T-helper 1 cell treated with Interleukin-12 subunit alpha and Interleukin-12 subunit beta and Interleukin-4 antibody, amounts not matched to agents 30 μg/mL and 1 μg/mL, for 36 hours (primary cell): Measurements from ENCODE around the gene ATP8A1.
"Not testable (repeated sequence)": the region's sequence is repeated elsewhere in the genome, so short reads cannot be mapped to it uniquely, and the experiment has no call there.

Experiments
- H3K27ac Mint-ChIP-seq: one replicate; pipeline ENCODE4 v1.8.0; 2021; ENCODE audit warnings: mild to moderate bottlenecking, mixed read lengths
- H3K27me3 Mint-ChIP-seq: one replicate; pipeline ENCODE4 v1.8.0; 2021; ENCODE audit warnings: low read depth, mixed read lengths
- H3K36me3 Mint-ChIP-seq: one replicate; pipeline ENCODE4 v1.8.0; 2021; ENCODE audit warnings: low read depth, mixed read lengths
- H3K4me1 Mint-ChIP-seq: one replicate; pipeline ENCODE4 v1.8.0; 2021; ENCODE audit warnings: low read depth, mixed read lengths
- H3K4me3 Mint-ChIP-seq: one replicate; pipeline ENCODE4 v1.8.0; 2021; ENCODE audit warnings: mild to moderate bottlenecking, moderate library complexity, mixed read lengths
- H3K9me3 Mint-ChIP-seq: one replicate; pipeline ENCODE4 v1.8.0; 2021; ENCODE audit warnings: mixed read lengths

The ATP8A1 gene

GRCh38 chr4:42655921-42656678 is 805 bp downstream of the ATP8A1 start:
- H3K4me1 Mint-ChIP-seq, result peaks cover 39% of the 10 kb centered on the region
- H3K27ac Mint-ChIP-seq, result peak overlapping the region; percentile 92
- H3K9me3 Mint-ChIP-seq, result peaks cover 15% of the 10 kb centered on the region
- H3K27me3 Mint-ChIP-seq, result peaks cover 7% of the 10 kb centered on the region
- H3K4me3 Mint-ChIP-seq, result peak overlapping the region; percentile 95
- H3K36me3 Mint-ChIP-seq, result peaks cover 23% of the 10 kb centered on the region

- H3K36me3 Mint-ChIP-seq, result peaks cover 25% of the 10 kb centered on the region
- H3K4me1 Mint-ChIP-seq, result peaks cover 39% of the 10 kb centered on the region
- peak overlapping the region; percentile 92 for H3K27ac Mint-ChIP-seq
- peaks cover 15% of the 10 kb centered on the region for H3K9me3 Mint-ChIP-seq
- peaks cover 7% of the 10 kb centered on the region for H3K27me3 Mint-ChIP-seq
- peak overlapping the region; percentile 95 for H3K4me3 Mint-ChIP-seq
Measured at GRCh38 chr4:42655269-42655637, 1.7 kb downstream of the ATP8A1 start.

GRCh38 chr4:42654631-42655268 is 2.2 kb downstream of the ATP8A1 start:
- H3K27me3 Mint-ChIP-seq, result peaks cover 7% of the 10 kb centered on the region
- H3K4me3 Mint-ChIP-seq, result peak overlapping the region; percentile 95
- peaks cover 39% of the 10 kb centered on the region for H3K4me1 Mint-ChIP-seq
- peaks cover 15% of the 10 kb centered on the region for H3K9me3 Mint-ChIP-seq
- peaks cover 25% of the 10 kb centered on the region for H3K36me3 Mint-ChIP-seq
- peak overlapping the region; percentile 92 for H3K27ac Mint-ChIP-seq

GRCh38 chr4:42653626-42654560 is 3.0 kb downstream of the ATP8A1 start:
- Mint-ChIP-seq H3K36me3 (peaks cover 25% of the 10 kb centered on the region), H3K27ac (peak overlapping the region; percentile 8), H3K4me1 (peaks cover 39% of the 10 kb centered on the region), H3K4me3 (peak overlapping the region; percentile 95), H3K27me3 (no peaks in the 10 kb centered on the region), H3K9me3 (peaks cover 15% of the 10 kb centered on the region)

GRCh38 chr4:42652529-42653231 is 4.2 kb downstream of the ATP8A1 start:
- H3K36me3 Mint-ChIP-seq, result peaks cover 25% of the 10 kb centered on the region
- not testable (repeated sequence) for H3K4me3 Mint-ChIP-seq, H3K27me3 Mint-ChIP-seq
- H3K27ac Mint-ChIP-seq, result peak overlapping the region; percentile 17
- peaks cover 15% of the 10 kb centered on the region for H3K9me3 Mint-ChIP-seq
- peaks cover 33% of the 10 kb centered on the region for H3K4me1 Mint-ChIP-seq

GRCh38 chr4:42649870-42650269 is 7.0 kb downstream of the ATP8A1 start:
- no peak overlapping the region for H3K4me3 Mint-ChIP-seq
- H3K27ac Mint-ChIP-seq, result no peak overlapping the region
- H3K4me1 Mint-ChIP-seq, result peaks cover 19% of the 10 kb centered on the region

GRCh38 chr4:42646999-42647541 is 9.8 kb downstream of the ATP8A1 start:
- H3K4me1 Mint-ChIP-seq, result peaks cover 12% of the 10 kb centered on the region
- no peaks in the 10 kb centered on the region for H3K27me3 Mint-ChIP-seq
- peaks cover 7% of the 10 kb centered on the region for H3K36me3 Mint-ChIP-seq
- peaks cover 2% of the 10 kb centered on the region for H3K9me3 Mint-ChIP-seq
- H3K27ac Mint-ChIP-seq, result no peak overlapping the region
- no peak overlapping the region for H3K4me3 Mint-ChIP-seq

More at GRCh38 chr4:42649870-42650269, 7.0 kb downstream of the ATP8A1 start:
- Mint-ChIP-seq H3K36me3 (peaks cover 25% of the 10 kb centered on the region), H3K27me3 (no peaks in the 10 kb centered on the region), H3K9me3 (peaks cover 15% of the 10 kb centered on the region)

- H3K9me3 Mint-ChIP-seq, result no peaks in the 10 kb centered on the region
- H3K4me1 Mint-ChIP-seq, result peaks cover 20% of the 10 kb centered on the region
- H3K27me3 Mint-ChIP-seq, result no peaks in the 10 kb centered on the region
- peaks cover 5% of the 10 kb centered on the region for H3K36me3 Mint-ChIP-seq
- no peak overlapping the region for H3K4me3 Mint-ChIP-seq
- no peak overlapping the region for H3K27ac Mint-ChIP-seq
Measured at GRCh38 chr4:42646013-42646784, 10.7 kb downstream of the ATP8A1 start.

GRCh38 chr4:42644897-42645296 is 12.0 kb downstream of the ATP8A1 start:
- Mint-ChIP-seq H3K27ac (no peak overlapping the region), H3K36me3 (peaks cover 2% of the 10 kb centered on the region), H3K9me3 (no peaks in the 10 kb centered on the region), H3K4me3 (no peak overlapping the region), H3K27me3 (no peaks in the 10 kb centered on the region), H3K4me1 (peaks cover 26% of the 10 kb centered on the region)

- Mint-ChIP-seq H3K27ac (no peak overlapping the region), H3K9me3 (no peaks in the 10 kb centered on the region), H3K4me1 (peaks cover 35% of the 10 kb centered on the region), H3K4me3 (no peak overlapping the region), H3K36me3 (peaks cover 2% of the 10 kb centered on the region), H3K27me3 (no peaks in the 10 kb centered on the region)
Measured at GRCh38 chr4:42643685-42644084, 13.2 kb downstream of the ATP8A1 start.

- Mint-ChIP-seq H3K27me3 (no peaks in the 10 kb centered on the region), H3K4me1 (peaks cover 36% of the 10 kb centered on the region), H3K36me3 (peaks cover 2% of the 10 kb centered on the region), H3K27ac (no peak overlapping the region), H3K4me3 (no peak overlapping the region), H3K9me3 (no peaks in the 10 kb centered on the region)
Measured at GRCh38 chr4:42642845-42643615, 13.9 kb downstream of the ATP8A1 start.

GRCh38 chr4:42642101-42642797 is 14.7 kb downstream of the ATP8A1 start:
- Mint-ChIP-seq H3K4me1 (peaks cover 37% of the 10 kb centered on the region), H3K27ac (no peak overlapping the region), H3K36me3 (peaks cover 2% of the 10 kb centered on the region), H3K4me3 (no peak overlapping the region), H3K9me3 (no peaks in the 10 kb centered on the region), H3K27me3 (no peaks in the 10 kb centered on the region)
